ENCODE measurements around the gene FZD2.

FZD2 gene

DNA sequence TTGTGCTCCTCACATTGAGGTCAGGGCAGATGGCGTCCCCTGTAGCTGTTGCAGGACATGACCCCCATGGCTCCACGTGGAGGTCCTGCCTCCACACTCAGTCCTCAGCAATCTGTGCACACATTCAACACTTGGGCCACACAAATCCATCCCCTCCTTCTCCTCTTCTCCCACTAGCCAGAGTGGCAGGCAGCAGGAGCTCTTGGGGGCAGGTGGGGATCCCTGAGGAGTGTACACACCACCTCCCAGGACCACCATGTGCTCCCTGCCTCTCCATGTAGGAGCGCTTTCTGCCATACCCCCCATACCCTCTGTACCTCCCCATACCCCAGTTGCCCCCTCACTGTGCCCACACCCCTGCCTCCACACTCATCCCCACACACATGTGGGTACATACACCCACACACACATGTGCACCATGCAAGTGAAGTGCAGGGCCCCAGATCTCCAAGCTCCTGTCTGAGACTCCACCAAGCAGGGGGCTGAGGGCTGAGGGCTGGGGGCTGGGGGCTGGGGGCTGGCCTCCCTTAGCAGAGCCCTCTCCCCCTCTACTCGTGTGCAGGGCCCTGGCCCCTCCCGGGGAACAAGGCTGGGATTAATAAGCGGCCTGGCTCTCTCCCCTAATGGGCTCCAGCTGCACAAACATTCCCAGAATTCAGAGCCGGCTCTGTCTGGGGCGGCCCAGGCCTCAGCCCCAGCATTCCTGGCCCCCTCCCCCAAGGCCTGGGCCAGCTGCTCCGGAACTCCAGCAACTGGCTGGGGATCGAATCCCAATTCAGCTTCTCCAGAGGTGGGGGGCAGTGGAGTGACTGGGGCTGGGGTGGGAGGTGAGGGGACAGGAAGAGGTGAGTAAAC lies 50.8 kb downstream of the FZD2 start:
- DNase-seq (ENCODE audit: low read depth) = no peak

DNA sequence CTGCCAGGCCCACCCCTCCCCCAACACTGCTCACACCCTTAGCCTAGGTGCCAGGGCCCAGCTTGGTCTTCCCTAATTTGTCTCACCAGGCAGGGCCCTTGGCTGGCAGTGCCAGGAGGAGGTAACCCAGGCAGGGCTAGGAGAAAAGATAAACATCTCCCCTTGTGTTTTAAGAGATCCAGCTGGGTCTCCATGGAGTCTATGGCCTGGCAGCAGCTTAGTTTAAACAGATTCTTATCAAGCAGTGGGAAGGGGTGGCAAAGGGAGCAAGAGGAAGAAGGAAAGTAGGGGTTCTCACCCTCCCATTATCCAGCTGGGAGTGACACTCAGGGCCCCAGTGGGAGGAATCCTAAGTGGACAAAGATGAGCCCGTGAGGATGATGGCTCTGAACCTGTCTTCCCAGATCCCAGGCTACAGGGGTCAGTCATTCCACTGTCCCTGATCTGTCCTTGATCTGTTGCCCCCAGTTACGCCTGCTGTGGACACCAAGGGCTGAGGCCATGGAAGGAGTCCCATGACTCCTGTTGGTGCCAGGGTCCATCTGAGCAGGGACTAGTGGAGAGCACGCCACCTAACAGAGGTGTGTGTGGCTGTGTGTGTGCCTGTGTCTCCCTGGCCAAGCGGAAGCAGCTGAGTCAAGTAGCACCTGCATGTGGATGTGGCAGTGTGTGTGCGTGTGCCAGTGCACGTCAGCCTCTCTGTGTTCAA lies 51.6 kb downstream of the FZD2 start:
- no peak for DNase-seq (ENCODE audit: low read depth)

DNA sequence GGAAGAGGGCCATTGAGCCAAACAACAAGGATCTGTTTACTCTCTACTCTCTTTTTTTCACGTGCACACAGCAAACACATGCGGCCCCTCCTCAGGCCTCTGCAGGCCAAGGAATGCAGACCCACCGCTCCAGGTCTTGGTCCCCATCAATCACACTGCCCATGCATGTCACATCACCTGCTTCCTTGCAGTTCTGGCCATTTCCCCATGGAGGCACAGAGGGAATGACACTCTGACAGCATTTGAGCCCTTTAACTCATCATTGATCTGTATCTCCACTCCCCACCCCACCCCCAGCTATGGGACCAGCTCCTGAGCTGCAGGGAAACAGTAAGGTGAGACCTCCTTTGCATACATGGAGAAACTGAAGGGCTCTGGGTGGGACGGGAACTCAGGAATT lies 53.0 kb downstream of the FZD2 start:
- no peak for DNase-seq (ENCODE audit: low read depth)
